AG09319 (cell line): ENCODE measurements around the gene LRRC57.

Source experiments
- DNase-seq: peaks from one replicate; pipeline ENCODE4 v3.0.0-alpha.2; 2010; ENCODE audit warnings: low read depth; ENCODE audit errors: extremely low read depth
- CTCF ChIP-seq: IDR thresholded peaks from 2 replicates; pipeline ENCODE4 v1.5.1; 2011; ENCODE audit warnings: low read depth, mild to moderate bottlenecking, inconsistent platforms, low read length, moderate library complexity

The LRRC57 gene

GRCh38 chr15:42549032-42549491 lies 469 bp upstream of the LRRC57 start:
- DNase-seq: no peak
- no peak for TF ChIP-seq CTCF

DNA sequence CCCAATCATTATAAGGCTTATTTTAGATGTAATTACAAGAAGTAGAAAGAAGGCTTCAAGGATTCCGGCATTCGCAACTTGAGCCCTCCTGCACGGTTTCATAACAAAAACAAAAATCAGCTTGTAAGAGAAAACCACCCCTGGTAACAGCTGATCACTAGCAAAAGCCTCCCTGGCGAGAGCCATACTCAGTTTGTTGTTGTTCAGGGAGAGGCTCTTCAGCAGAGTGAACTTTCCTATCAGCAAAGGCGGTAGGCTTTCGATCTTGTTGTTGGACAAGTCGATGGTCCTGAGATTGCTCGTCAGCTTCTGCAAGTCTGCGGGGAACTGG lies 710 bp downstream of the LRRC57 start:
- no peak for DNase-seq

GRCh38 chr15:42544853-42545629 lies 3.6 kb downstream of the LRRC57 start:
- no peak for DNase-seq
- no peak for TF ChIP-seq CTCF

More for the DNA sequence above, 710 bp downstream of the LRRC57 start:
- TF ChIP-seq CTCF: no peak

DNA sequence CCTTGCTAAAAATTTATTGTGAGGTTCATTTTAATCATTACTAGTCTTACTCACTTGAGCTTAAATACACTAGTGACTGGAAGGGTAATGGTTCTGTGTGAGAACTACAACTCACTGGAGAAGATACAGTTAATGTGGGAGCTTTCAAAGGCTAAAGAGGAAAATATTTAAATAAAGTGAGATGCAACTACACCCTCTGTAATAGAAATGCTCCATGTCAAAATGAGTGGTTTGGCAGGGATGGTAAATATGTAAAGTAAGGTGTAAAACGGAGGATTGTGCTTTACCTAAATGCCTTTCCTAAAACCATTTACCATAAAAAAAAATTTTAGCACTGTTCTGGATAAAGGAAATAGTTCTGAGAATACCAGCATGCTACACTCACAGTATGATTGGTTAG lies 15.3 kb downstream of the LRRC57 start:
- no peak for DNase-seq
- no peak for TF ChIP-seq CTCF

- no peak for DNase-seq
- TF ChIP-seq CTCF: no peak
Observed at GRCh38 chr15:42528970-42529369, 19.6 kb downstream of the LRRC57 start.

DNA sequence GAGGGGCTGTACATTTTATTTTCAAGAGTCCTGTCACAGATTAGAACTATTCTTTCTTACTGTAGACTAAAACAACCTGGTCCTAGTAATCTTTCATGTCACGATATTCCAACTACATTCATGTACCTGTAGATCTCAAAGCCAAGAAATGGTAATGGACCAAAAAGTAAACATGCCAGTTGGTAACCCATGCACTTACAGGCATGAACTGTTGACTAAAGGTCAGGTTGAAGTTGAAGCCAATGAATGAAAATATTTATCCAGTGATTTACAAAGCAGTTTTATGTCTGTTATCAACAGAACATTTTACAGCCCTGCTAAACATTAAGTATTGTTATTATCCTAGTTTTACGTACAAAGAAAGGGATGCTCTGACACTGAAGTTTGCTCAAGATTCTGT lies 25.3 kb downstream of the LRRC57 start:
- TF ChIP-seq CTCF: no peak
- no peak for DNase-seq

- no peak for DNase-seq
- TF ChIP-seq CTCF: no peak
Observed at GRCh38 chr15:42511007-42511391, 37.6 kb downstream of the LRRC57 start.
